DOHH2 (cell line): ENCODE measurements around the gene SPINT1.

Experiments
- H3F3A ChIP-seq: fragments of 200-600 bp; sonication (generic), shearing (Covaris generic); 2 replicates; pipeline ENCODE4 v1.6.0; 2016; ENCODE audit warnings: antibody characterized with exemption, mild to moderate bottlenecking; ENCODE audit not compliant: control insufficient read depth, insufficient read depth
- H3K27ac ChIP-seq: fragments of 200-600 bp; sonication (generic); 2 replicates; pipeline ENCODE4 v1.5.1; 2014; ENCODE audit warnings: low read depth, mild to moderate bottlenecking, low read length, moderate library complexity
- H3K27me3 ChIP-seq: fragments of 200-600 bp; sonication (generic); 2 replicates; pipeline ENCODE4 v1.6.1; 2014; ENCODE audit warnings: mild to moderate bottlenecking, low read length, mixed read lengths; ENCODE audit not compliant: control insufficient read depth
- H3K36me3 ChIP-seq: fragments of 200-600 bp; sonication (generic); 2 replicates; pipeline ENCODE4 v1.6.1; 2014; ENCODE audit warnings: mild to moderate bottlenecking, low read length, moderate library complexity, mixed read lengths; ENCODE audit not compliant: control insufficient read depth
- H3K4me1 ChIP-seq: fragments of 200-600 bp; sonication (generic); 2 replicates; pipeline ENCODE4 v1.6.1; 2014; ENCODE audit warnings: mild to moderate bottlenecking, low read length, mixed read lengths; ENCODE audit not compliant: control insufficient read depth
- H3K4me2 ChIP-seq: fragments of 200-600 bp; sonication (generic); 2 replicates; pipeline ENCODE4 v1.6.0; 2014; ENCODE audit warnings: mild to moderate bottlenecking, low read length, moderate library complexity
- H3K4me3 ChIP-seq: fragments of 200-600 bp; sonication (generic); 2 replicates; pipeline ENCODE4 v1.5.1; 2014; ENCODE audit warnings: mild to moderate bottlenecking, low read length, mixed read lengths
- H3K79me2 ChIP-seq: fragments of 200-600 bp; sonication (generic); 2 replicates; pipeline ENCODE4 v1.6.1; 2014; ENCODE audit warnings: mild to moderate bottlenecking, low read length, mixed read lengths; ENCODE audit not compliant: control insufficient read depth
- H3K9me2 ChIP-seq: fragments of 200-600 bp; sonication (generic); replicated peaks from 2 replicates; pipeline ENCODE4 v1.6.1; 2014; ENCODE audit warnings: mild to moderate bottlenecking, low read length, mixed read lengths; ENCODE audit not compliant: control insufficient read depth
- H3K9me3 ChIP-seq: fragments of 200-600 bp; sonication (generic); 2 replicates; pipeline ENCODE4 v1.6.1; 2014; ENCODE audit warnings: antibody characterized with exemption, low read length, mixed read lengths; ENCODE audit not compliant: control insufficient read depth, insufficient read depth
- H4K20me1 ChIP-seq: fragments of 200-600 bp; sonication (generic); 2 replicates; pipeline ENCODE4 v1.6.0; 2014; ENCODE audit warnings: low read depth, mild to moderate bottlenecking, antibody characterized with exemption, low read length, moderate library complexity; ENCODE audit not compliant: control insufficient read depth, insufficient read depth
- EZH2phosphoT487 ChIP-seq: fragments of 200-600 bp; sonication (generic); IDR thresholded peaks from 2 replicates; pipeline ENCODE4 v1.6.1; 2017; ENCODE audit warnings: borderline replicate concordance, mild to moderate bottlenecking, antibody characterized with exemption, low read length, moderate library complexity, mixed read lengths
- TF ChIP-seq, protein P1 (sequence below): fragments of 200-600 bp; sonication (generic); IDR thresholded peaks from one replicate; pipeline ENCODE4 v1.5.1; 2014; ENCODE audit warnings: antibody characterized with exemption, mild to moderate bottlenecking, low read depth, low read length; ENCODE audit not compliant: poor library complexity, severe bottlenecking

Gene SPINT1

DNA sequence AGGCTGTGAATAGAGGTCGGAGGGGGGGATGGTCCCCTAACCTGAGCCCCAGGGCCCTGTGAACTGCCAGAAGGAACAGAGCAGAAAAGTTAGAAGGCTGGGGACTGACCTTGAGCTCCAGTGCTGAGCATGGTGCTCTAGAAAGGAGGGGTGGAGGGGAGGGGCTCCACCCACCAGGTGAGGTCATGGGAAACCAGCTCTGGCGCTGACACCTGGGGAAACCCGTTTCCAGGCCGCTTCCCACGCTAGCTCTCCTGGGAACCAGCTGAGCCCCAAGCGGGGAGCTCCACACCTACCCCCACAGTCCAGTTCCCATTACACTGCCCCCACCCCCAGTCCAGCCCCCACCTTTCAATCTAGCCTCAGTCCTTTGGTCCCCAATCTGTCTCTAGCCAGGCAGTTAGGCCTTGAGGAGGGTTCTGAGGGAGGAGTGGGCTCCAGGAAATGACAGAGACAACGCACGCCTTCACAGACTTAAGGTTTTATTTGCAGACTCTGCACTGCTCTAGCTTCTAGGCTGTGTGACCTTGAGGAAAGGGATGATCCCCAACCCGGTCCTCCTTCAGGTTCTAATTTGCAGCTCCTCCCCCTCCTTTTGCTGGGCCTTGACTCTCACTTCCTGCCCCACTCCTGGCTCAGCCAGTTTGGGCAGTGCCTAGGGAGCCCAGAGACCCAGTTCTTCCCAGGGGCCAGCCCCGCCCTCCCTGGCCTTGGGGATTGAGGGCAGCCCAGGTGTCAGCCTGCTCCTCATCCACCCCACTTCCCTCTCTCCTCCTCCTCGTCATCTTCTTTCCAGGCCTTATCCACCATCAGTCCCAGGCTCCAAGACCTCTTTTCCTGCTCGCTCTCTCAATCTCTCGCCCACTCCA lies 28.1 kb downstream of the SPINT1 start:
- no peaks in the 10 kb centered on the region for H3F3A ChIP-seq
- H3K27ac ChIP-seq = no peak overlapping the region
- TF ChIP-seq EZH2phosphoT487 = no peak
- TF ChIP-seq, protein P1, sequence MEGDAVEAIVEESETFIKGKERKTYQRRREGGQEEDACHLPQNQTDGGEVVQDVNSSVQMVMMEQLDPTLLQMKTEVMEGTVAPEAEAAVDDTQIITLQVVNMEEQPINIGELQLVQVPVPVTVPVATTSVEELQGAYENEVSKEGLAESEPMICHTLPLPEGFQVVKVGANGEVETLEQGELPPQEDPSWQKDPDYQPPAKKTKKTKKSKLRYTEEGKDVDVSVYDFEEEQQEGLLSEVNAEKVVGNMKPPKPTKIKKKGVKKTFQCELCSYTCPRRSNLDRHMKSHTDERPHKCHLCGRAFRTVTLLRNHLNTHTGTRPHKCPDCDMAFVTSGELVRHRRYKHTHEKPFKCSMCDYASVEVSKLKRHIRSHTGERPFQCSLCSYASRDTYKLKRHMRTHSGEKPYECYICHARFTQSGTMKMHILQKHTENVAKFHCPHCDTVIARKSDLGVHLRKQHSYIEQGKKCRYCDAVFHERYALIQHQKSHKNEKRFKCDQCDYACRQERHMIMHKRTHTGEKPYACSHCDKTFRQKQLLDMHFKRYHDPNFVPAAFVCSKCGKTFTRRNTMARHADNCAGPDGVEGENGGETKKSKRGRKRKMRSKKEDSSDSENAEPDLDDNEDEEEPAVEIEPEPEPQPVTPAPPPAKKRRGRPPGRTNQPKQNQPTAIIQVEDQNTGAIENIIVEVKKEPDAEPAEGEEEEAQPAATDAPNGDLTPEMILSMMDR = no peak
- no peaks in the 10 kb centered on the region for H3K9me3 ChIP-seq
- H3K27me3 ChIP-seq = no peaks in the 10 kb centered on the region
- H3K4me1 ChIP-seq = peaks cover 22% of the 10 kb centered on the region
- no peaks in the 10 kb centered on the region for H3K36me3 ChIP-seq
- no peaks in the 10 kb centered on the region for H4K20me1 ChIP-seq
- H3K79me2 ChIP-seq = no peaks in the 10 kb centered on the region
- no peaks in the 10 kb centered on the region for H3K9me2 ChIP-seq
- no peak overlapping the region for H3K4me2 ChIP-seq
- H3K4me3 ChIP-seq = no peak overlapping the region

DNA sequence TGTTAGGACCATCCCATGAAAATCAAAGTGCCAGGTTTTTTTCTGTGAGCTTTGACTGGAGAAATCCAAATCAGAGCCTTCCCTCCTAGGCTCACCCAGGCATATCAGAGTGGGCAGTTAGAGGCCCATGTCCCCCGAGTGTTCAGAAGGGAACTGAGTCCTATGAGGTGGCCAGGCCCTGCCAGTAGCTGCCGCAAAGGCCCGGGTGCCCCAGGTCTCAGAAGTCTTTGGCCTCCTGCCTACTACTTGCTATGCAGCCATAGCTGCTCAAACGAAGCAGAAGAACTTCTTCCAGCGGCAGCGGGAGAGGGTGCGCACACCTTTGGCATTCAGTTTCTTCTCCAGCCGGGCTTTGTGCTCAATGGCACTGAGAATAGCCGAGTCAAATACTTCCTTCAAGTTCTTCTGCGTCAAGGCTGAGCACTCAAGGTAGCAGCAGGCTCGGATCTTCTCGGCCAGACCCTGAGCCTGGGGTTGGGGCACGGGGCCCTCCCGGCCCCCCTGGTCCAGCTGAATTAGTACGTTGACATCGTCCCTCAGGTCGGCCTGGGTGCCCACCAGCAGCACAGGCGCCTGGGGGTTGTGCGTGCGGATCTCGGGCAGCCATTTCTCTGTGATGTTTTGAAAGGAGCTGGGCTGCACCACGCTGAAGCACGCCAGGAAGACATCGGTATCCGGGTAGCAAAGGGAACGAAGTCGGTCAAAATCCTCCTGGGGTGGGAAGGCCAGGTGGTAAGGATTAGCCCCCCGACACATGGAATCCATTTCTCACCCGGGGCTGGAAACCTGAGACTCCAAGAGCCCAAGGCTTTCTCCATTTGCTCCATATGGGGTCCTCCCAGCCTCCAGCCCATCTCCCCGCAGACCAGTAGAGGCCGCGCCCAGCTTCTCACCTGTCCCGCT lies 29.2 kb downstream of the SPINT1 start:
- H3F3A ChIP-seq = no peaks in the 10 kb centered on the region
- no peaks in the 10 kb centered on the region for H3K36me3 ChIP-seq
- no peaks in the 10 kb centered on the region for H4K20me1 ChIP-seq
- no peaks in the 10 kb centered on the region for H3K27me3 ChIP-seq
- H3K4me3 ChIP-seq = peak overlapping the region; percentile 90
- H3K27ac ChIP-seq = no peak overlapping the region
- H3K79me2 ChIP-seq = no peaks in the 10 kb centered on the region
- H3K9me2 ChIP-seq = no peaks in the 10 kb centered on the region
- H3K4me2 ChIP-seq = peak overlapping the region; percentile 100
- TF ChIP-seq, protein P1 = no peak
- TF ChIP-seq EZH2phosphoT487 = no peak
- H3K4me1 ChIP-seq = peaks cover 22% of the 10 kb centered on the region
- H3K9me3 ChIP-seq = no peaks in the 10 kb centered on the region

DNA sequence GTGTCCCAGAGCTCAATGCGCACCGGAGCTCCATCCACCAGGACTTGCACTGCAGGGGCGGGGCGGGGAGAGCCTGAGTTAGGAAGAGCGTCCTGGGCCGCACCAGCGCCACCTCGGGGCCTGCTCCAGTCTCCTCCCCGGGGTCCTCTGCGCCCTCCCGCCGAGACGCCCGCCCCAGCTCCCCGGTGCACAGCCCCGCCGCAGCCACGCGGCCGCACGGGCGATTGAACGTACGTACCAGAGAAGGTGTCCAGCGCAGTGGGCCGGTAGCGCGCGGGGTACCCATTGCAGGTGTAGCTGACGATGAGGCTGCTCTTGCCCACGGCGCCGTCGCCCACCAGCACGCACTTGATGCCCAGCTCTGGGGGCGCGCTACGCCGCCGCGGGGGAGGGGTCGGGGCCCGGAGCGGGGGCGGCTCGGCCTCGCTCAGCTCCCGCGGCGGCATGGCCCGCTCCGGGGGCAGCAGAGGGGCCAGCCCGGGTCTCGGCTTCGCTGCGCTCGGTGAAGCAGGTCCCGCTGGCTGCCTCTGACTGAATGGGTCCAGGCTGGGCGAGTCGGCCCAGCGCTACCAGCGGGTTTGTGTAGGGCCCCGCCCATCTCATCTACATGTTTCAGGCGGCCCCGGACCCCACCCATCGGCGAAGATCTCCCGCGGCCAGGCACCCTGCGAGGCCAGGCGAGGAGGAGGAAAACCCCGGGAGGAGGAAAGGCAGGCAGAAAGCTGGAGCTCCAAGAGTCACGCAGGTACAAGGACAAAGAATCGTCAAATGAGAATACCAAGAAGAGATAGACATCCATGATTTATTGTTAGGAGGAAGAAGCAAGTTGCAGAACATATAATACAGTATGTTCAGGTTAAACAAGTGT lies 30.1 kb downstream of the SPINT1 start, which contains the start of gene RHOV:
Gene RHOV (minus strand): TSS at position 541 of the 868 bp plus-strand sequence. CDS start 95 bp downstream, at position 446.
- H4K20me1 ChIP-seq = no peaks in the 10 kb centered on the region
- H3K36me3 ChIP-seq = no peaks in the 10 kb centered on the region
- no peak within 1 kb of the TSS for H3K27ac ChIP-seq
- no peaks in the 10 kb centered on the region for H3F3A ChIP-seq
- H3K9me3 ChIP-seq = no peaks in the 10 kb centered on the region
- H3K4me1 ChIP-seq = peaks cover 22% of the 10 kb centered on the region
- H3K4me2 ChIP-seq = peak within 1 kb of the TSS; percentile 100
- no peaks in the 10 kb centered on the region for H3K27me3 ChIP-seq
- H3K79me2 ChIP-seq = no peaks in the 10 kb centered on the region
- no peaks in the 10 kb centered on the region for H3K9me2 ChIP-seq
- peak within 1 kb of the TSS; percentile 90 for H3K4me3 ChIP-seq
- TF ChIP-seq, protein P1 = peak; percentile 57
- no peak for TF ChIP-seq EZH2phosphoT487
